WI38 (cell line): ENCODE data around the gene DMC1.
"Not testable (repeated sequence)": the region's sequence is repeated elsewhere in the genome, so short reads cannot be mapped to it uniquely, and the experiment has no call there.

Experiments
- H3K4me3 ChIP-seq: 2 replicates; pipeline ENCODE4 v1.5.1; 2011; ENCODE audit warnings: low read depth, mild to moderate bottlenecking, control low read depth, low read length
- TF ChIP-seq, protein P1 (sequence below): IDR thresholded peaks from 2 replicates; pipeline ENCODE4 v1.5.1; 2012; ENCODE audit warnings: low read depth, mild to moderate bottlenecking, control low read depth, low read length

The DMC1 gene, protein sequence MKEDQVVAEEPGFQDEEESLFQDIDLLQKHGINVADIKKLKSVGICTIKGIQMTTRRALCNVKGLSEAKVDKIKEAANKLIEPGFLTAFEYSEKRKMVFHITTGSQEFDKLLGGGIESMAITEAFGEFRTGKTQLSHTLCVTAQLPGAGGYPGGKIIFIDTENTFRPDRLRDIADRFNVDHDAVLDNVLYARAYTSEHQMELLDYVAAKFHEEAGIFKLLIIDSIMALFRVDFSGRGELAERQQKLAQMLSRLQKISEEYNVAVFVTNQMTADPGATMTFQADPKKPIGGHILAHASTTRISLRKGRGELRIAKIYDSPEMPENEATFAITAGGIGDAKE

DNA sequence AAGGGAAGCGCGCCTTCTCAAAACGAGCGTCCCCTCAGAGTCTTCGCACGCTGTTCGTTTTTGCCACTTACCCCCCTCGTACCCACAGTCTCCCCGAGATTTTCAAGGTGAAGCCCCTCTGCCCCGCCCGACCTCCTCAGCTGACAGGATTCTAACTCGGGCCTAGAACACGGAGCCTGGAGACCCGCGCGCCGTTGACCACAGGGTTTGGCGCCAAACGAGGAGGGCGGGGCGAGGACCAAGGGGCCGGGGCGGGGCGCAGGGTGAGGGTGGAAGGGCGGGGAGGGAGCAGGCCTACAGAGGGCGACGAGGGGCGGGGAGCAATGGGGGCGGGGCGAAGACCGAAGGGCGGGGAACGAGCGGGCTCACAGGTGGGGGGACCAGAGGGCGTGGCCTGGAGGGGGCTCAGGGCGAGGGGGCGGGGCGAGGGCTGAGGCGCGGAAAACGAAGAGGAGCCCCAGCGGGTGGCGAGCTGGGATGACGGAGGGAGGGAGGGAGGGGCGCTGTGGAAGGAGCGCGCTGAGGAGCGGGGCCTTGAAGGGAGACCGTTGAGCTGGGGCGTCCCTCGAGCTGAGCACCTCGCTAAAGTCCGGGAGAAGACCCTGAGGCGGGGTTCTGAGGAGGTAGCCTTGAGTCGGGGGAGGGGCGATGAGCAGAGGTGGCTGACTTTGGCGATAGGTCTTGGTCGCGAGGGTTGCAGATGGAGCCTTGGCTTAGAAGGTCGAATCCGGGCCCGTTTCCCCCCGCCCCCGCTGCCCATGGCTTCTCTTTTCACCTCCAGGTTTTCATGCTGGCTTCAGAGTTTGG lies at the start of gene DMC1:
TSS of gene DMC1 (minus strand) at position 212 of the 807 bp plus-strand sequence. CDS start 1,927 bp downstream, outside the sequence.
- peak within 1 kb of the TSS; percentile 67 for H3K4me3 ChIP-seq
- TF ChIP-seq, protein P1, sequence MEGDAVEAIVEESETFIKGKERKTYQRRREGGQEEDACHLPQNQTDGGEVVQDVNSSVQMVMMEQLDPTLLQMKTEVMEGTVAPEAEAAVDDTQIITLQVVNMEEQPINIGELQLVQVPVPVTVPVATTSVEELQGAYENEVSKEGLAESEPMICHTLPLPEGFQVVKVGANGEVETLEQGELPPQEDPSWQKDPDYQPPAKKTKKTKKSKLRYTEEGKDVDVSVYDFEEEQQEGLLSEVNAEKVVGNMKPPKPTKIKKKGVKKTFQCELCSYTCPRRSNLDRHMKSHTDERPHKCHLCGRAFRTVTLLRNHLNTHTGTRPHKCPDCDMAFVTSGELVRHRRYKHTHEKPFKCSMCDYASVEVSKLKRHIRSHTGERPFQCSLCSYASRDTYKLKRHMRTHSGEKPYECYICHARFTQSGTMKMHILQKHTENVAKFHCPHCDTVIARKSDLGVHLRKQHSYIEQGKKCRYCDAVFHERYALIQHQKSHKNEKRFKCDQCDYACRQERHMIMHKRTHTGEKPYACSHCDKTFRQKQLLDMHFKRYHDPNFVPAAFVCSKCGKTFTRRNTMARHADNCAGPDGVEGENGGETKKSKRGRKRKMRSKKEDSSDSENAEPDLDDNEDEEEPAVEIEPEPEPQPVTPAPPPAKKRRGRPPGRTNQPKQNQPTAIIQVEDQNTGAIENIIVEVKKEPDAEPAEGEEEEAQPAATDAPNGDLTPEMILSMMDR = no peak

DNA sequence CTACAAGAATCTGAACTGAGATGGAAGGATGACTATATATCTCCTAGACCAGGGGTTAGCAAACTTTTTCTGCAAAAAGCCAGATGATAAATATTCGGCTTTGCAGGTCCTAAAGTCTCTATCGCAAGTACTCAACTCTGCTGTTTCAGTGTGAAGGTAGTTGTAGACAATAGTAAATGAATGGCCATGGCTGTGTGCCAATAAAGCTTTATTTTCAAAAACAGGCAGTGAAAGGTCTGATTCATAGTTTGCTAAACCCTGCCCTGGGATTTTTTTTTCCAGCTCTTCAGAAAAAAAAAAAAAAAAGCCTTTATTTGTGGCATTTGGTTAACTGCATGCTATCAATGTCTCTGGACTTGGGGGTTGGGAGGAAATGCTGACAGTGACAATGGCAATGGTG lies 48.7 kb upstream of the DMC1 start:
- TF ChIP-seq, protein P1 = no peak
- H3K4me3 ChIP-seq = no peak overlapping the region

DNA sequence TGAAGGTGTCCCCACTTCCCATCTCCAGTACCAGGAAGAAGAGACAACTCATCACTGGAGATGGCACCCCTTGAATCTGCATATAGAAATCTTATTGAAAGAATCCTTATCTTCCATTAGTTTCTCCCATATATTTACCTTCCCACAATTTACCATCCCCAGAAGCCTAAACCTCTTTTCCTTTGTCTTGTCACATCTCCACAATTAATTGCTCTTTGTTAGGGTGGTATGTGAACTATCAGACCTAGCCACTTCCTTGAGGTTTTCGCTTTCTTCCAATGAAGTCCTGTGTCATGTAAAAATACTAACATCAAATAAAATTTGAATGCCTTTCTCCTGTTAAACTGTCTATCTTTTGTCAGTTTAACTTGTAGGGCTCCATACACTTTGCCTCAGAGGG lies 48.3 kb upstream of the DMC1 start:
- TF ChIP-seq, protein P1 = no peak
- no peak overlapping the region for H3K4me3 ChIP-seq

DNA sequence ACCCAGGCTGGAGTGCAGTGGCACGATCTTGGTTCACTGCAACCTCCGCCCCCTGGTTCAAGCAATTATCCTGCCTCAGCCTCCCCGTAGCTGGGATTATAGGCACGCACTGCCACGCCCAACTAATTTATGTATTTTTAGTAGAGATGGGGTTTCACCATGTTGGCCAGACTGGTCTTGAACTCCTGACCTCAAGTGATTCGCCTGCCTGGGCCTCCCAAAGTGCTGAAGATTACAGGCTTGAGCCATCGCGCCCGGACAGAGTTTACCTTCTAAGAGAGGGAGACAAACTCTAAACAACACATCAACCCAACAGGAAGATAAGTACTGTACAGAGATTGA lies 45.1 kb upstream of the DMC1 start:
- not testable (repeated sequence) for H3K4me3 ChIP-seq

DNA sequence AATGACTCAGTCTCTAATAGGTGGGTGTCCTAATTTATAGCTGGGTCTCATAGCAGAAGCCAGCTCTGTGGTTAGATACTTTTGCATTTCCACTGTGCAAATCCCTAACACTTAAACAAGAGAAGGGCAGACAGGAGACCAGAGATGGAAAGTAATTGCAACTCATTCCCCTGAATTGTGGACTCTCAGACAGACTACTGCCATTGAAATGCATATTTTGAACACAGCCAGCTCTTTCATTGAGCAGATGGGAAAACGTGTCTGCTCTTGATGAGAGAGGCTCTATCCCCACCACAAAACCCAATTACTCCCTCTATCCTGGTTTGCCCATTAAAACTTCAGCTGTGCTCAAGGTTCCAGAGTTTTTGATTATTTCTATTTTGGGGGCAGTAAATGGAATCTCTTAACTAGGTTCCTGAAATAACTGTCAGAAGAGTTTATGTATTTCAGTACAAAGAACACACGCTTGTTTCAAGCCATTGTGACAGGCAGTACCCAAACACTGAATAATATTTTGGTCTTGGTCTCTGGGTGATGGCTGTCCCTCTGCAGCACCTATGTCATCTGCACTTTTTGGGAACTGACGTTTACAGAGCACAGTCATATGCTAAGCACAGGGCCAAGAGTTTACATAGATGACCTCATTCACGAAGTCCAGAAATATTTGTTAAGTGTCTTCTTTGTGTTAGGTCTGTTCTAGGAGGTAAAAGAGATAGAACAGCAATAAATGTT lies 44.5 kb upstream of the DMC1 start:
- H3K4me3 ChIP-seq = no peak overlapping the region
- TF ChIP-seq, protein P1 = no peak

DNA sequence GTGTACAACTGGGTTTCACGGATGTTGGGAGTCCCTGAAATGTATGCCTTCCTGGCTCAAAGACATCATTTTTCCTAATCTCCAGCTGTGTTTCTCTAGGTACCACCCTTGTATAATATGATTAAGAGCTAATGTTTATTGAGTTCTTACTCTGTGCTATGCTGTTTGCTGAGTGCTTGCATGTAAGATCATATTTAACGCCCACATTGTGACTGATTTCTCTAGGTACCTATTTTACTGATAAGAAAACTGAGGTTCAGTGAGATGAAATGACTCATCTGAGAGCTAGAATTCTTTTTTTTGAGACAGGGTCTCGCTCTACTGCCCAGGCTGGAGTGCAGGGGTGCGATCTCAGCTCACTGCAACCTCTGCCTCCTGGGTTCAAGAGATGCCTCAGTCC lies 43.6 kb upstream of the DMC1 start:
- H3K4me3 ChIP-seq = no peak overlapping the region
- TF ChIP-seq, protein P1 = no peak

DNA sequence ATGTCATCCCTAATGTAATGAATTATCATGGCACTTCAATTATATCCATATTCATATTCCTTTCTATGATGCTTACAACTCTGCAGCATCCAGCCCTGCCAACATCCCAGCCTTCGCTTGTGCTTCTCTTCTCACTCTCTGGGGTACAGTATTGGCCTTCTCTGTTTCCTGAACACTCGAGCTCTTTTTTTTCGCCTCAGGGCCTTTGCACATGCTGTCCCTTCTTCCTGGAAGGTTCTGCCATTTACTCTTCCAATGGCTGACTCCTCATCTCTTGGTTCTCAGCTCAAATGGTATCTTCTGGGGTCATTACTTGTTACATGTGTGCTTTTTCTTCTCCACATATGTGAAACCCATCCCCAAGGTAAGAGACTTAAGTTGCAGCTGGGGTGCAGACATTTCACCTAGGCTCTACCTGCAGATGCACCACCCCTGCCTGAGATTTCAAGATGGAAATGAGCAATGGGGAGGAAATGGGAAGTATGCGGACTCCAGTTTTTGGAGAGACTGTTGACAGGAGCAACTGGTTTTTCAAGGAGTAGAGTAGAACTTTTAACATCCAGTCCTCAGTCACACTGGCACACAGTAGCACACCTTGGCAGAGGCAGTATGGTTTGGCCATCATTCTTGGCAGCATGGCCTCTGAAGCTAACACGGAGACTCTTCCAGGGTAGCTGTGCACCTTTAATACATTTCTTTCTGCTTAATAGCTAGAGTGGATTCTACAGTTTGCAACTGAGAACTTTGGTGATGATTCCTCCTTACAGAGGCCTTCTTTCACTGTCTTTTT lies 42.4 kb upstream of the DMC1 start:
- no peak overlapping the region for H3K4me3 ChIP-seq
- TF ChIP-seq, protein P1 = no peak
